ENCODE data around the gene PPEF1. TPM values are rescaled to one million over a fixed set of nuclear protein-coding genes. Genes with fewer than 3 reads are reported as not detected.

Gene PPEF1
- polyA plus RNA-seq, 4 donors: 0.10 to 0.34 TPM; not detected in 2

GRCh38 chrX:18674788-18675735 lies 32.4 kb upstream of the PPEF1 start:
- no peak for FAIRE-seq
- peak; percentile 74 to 86 for DNase-seq
- WGBS, 3 donors: 0 to 31% (median 3%) methylated on average over 29 to 74 of the region's 74 CpGs
- peak overlapping the region; percentile 57 to 77 (median 62) for H3K4me3 ChIP-seq (ENCODE audit: low read depth in 1 of 3, low read length in 3 of 3)
- H3K9me3 ChIP-seq (ENCODE audit: control insufficient read depth in 2 of 2, insufficient read depth in 1 of 2, low read depth in 1 of 2, low read length in 1 of 2): no peaks in the 10 kb centered on the region
- no peaks in the 10 kb centered on the region for H3K27me3 ChIP-seq (ENCODE audit: control insufficient read depth in 3 of 3, insufficient read depth in 3 of 3, low read length in 3 of 3)
- H3K27ac ChIP-seq (ENCODE audit: low read depth in 1 of 3, low read length in 2 of 3): peak overlapping the region; percentile 59 to 95 (median 71)
- no peaks in the 10 kb centered on the region for H3K36me3 ChIP-seq (ENCODE audit: control insufficient read depth in 3 of 3, insufficient read depth in 2 of 3, low read depth in 1 of 3, low read length in 3 of 3)
- H3K4me1 ChIP-seq (ENCODE audit: control insufficient read depth in 3 of 3, insufficient read depth in 2 of 3, low read depth in 1 of 3, low read length in 2 of 3): no peaks in the 10 kb centered on the region

GRCh38 chrX:18676050-18676449 lies 31.4 kb upstream of the PPEF1 start:
- no peak for FAIRE-seq

GRCh38 chrX:18676470-18676869 lies 31.0 kb upstream of the PPEF1 start:
- Histone ChIP-seq H3K36me3 (ENCODE audit: control insufficient read depth in 3 of 3, insufficient read depth in 2 of 3, low read depth in 1 of 3, low read length in 3 of 3) (no peaks in the 10 kb centered on the region), H3K9me3 (ENCODE audit: control insufficient read depth in 2 of 2, insufficient read depth in 1 of 2, low read depth in 1 of 2, low read length in 1 of 2) (no peaks in the 10 kb centered on the region), H3K27me3 (ENCODE audit: control insufficient read depth in 3 of 3, insufficient read depth in 3 of 3, low read length in 3 of 3) (no peaks in the 10 kb centered on the region), H3K4me1 (ENCODE audit: control insufficient read depth in 3 of 3, insufficient read depth in 2 of 3, low read depth in 1 of 3, low read length in 2 of 3) (no peaks in the 10 kb centered on the region), H3K27ac (ENCODE audit: low read depth in 1 of 3, low read length in 2 of 3) (no peak overlapping the region), H3K4me3 (ENCODE audit: low read depth in 1 of 3, low read length in 3 of 3) (no peak overlapping the region)
- DNase-seq (peak; percentile 1 to 15), FAIRE-seq (no peak)
- WGBS, 3 donors: 54 to 66% (median 65%) methylated on average over 11 of the region's 11 CpGs

More at GRCh38 chrX:18676050-18676449, 31.4 kb upstream of the PPEF1 start:
- no peaks in the 10 kb centered on the region for H3K4me1 ChIP-seq (ENCODE audit: control insufficient read depth in 3 of 3, insufficient read depth in 2 of 3, low read depth in 1 of 3, low read length in 2 of 3)
- H3K36me3 ChIP-seq (ENCODE audit: control insufficient read depth in 3 of 3, insufficient read depth in 2 of 3, low read depth in 1 of 3, low read length in 3 of 3): no peaks in the 10 kb centered on the region
- WGBS, 3 donors: 73 to 81% (median 77%) methylated on average over 7 to 10 of the region's 10 CpGs
- H3K9me3 ChIP-seq (ENCODE audit: control insufficient read depth in 2 of 2, insufficient read depth in 1 of 2, low read depth in 1 of 2, low read length in 1 of 2): no peaks in the 10 kb centered on the region
- DNase-seq: peak in 1 of 2 donors; percentile 2
- H3K27ac ChIP-seq (ENCODE audit: low read depth in 1 of 3, low read length in 2 of 3): no peak overlapping the region
- H3K27me3 ChIP-seq (ENCODE audit: control insufficient read depth in 3 of 3, insufficient read depth in 3 of 3, low read length in 3 of 3): no peaks in the 10 kb centered on the region
- H3K4me3 ChIP-seq (ENCODE audit: low read depth in 1 of 3, low read length in 3 of 3): no peak overlapping the region

GRCh38 chrX:18677161-18677869 lies 30.1 kb upstream of the PPEF1 start:
- WGBS, 3 donors: 69 to 80% (median 75%) methylated on average over 17 of the region's 17 CpGs
- no peak for FAIRE-seq
- H3K9me3 ChIP-seq (ENCODE audit: control insufficient read depth in 2 of 2, insufficient read depth in 1 of 2, low read depth in 1 of 2, low read length in 1 of 2): no peaks in the 10 kb centered on the region
- no peaks in the 10 kb centered on the region for H3K36me3 ChIP-seq (ENCODE audit: control insufficient read depth in 3 of 3, insufficient read depth in 2 of 3, low read depth in 1 of 3, low read length in 3 of 3)
- no peak overlapping the region for H3K4me3 ChIP-seq (ENCODE audit: low read depth in 1 of 3, low read length in 3 of 3)
- no peaks in the 10 kb centered on the region for H3K27me3 ChIP-seq (ENCODE audit: control insufficient read depth in 3 of 3, insufficient read depth in 3 of 3, low read length in 3 of 3)
- no peaks in the 10 kb centered on the region for H3K4me1 ChIP-seq (ENCODE audit: control insufficient read depth in 3 of 3, insufficient read depth in 2 of 3, low read depth in 1 of 3, low read length in 2 of 3)
- no peak overlapping the region for H3K27ac ChIP-seq (ENCODE audit: low read depth in 1 of 3, low read length in 2 of 3)
- DNase-seq: no peak

- Histone ChIP-seq H3K4me3 (ENCODE audit: low read depth in 1 of 3, low read length in 3 of 3) (no peak overlapping the region), H3K9me3 (ENCODE audit: control insufficient read depth in 2 of 2, insufficient read depth in 1 of 2, low read depth in 1 of 2, low read length in 1 of 2) (no peaks in the 10 kb centered on the region), H3K4me1 (ENCODE audit: control insufficient read depth in 3 of 3, insufficient read depth in 2 of 3, low read depth in 1 of 3, low read length in 2 of 3) (no peaks in the 10 kb centered on the region), H3K27ac (ENCODE audit: low read depth in 1 of 3, low read length in 2 of 3) (no peak overlapping the region), H3K27me3 (ENCODE audit: control insufficient read depth in 3 of 3, insufficient read depth in 3 of 3, low read length in 3 of 3) (no peaks in the 10 kb centered on the region), H3K36me3 (ENCODE audit: control insufficient read depth in 3 of 3, insufficient read depth in 2 of 3, low read depth in 1 of 3, low read length in 3 of 3) (no peaks in the 10 kb centered on the region)
- no peak for FAIRE-seq
- no peak for DNase-seq
- 90 to 93% (median 90%) methylated on average over 6 of the region's 6 CpGs for WGBS, 3 donors
Observed at GRCh38 chrX:18681996-18682395, 25.4 kb upstream of the PPEF1 start.

- Histone ChIP-seq H3K4me1 (ENCODE audit: control insufficient read depth in 3 of 3, insufficient read depth in 2 of 3, low read depth in 1 of 3, low read length in 2 of 3) (no peaks in the 10 kb centered on the region), H3K27me3 (ENCODE audit: control insufficient read depth in 3 of 3, insufficient read depth in 3 of 3, low read length in 3 of 3) (no peaks in the 10 kb centered on the region), H3K36me3 (ENCODE audit: control insufficient read depth in 3 of 3, insufficient read depth in 2 of 3, low read depth in 1 of 3, low read length in 3 of 3) (no peaks in the 10 kb centered on the region), H3K27ac (ENCODE audit: low read depth in 1 of 3, low read length in 2 of 3) (no peak overlapping the region), H3K4me3 (ENCODE audit: low read depth in 1 of 3, low read length in 3 of 3) (no peak overlapping the region), H3K9me3 (ENCODE audit: control insufficient read depth in 2 of 2, insufficient read depth in 1 of 2, low read depth in 1 of 2, low read length in 1 of 2) (no peaks in the 10 kb centered on the region)
- 70 to 86% (median 81%) methylated on average over 6 to 9 of the region's 9 CpGs for WGBS, 3 donors
- DNase-seq (no peak), FAIRE-seq (no peak)
Observed at GRCh38 chrX:18682979-18683387, 24.5 kb upstream of the PPEF1 start.

GRCh38 chrX:18687856-18688495 lies 19.5 kb upstream of the PPEF1 start:
- Histone ChIP-seq H3K36me3 (ENCODE audit: control insufficient read depth in 3 of 3, insufficient read depth in 2 of 3, low read depth in 1 of 3, low read length in 3 of 3) (no peaks in the 10 kb centered on the region), H3K27me3 (ENCODE audit: control insufficient read depth in 3 of 3, insufficient read depth in 3 of 3, low read length in 3 of 3) (no peaks in the 10 kb centered on the region), H3K27ac (ENCODE audit: low read depth in 1 of 3, low read length in 2 of 3) (no peak overlapping the region), H3K9me3 (ENCODE audit: control insufficient read depth in 2 of 2, insufficient read depth in 1 of 2, low read depth in 1 of 2, low read length in 1 of 2) (no peaks in the 10 kb centered on the region), H3K4me1 (ENCODE audit: control insufficient read depth in 3 of 3, insufficient read depth in 2 of 3, low read depth in 1 of 3, low read length in 2 of 3) (no peaks in the 10 kb centered on the region), H3K4me3 (ENCODE audit: low read depth in 1 of 3, low read length in 3 of 3) (no peak overlapping the region)
- WGBS, 3 donors: 79 to 89% (median 88%) methylated on average over 7 of the region's 7 CpGs
- no peak for FAIRE-seq
- no peak for DNase-seq

- H3K4me1 ChIP-seq (ENCODE audit: control insufficient read depth in 3 of 3, insufficient read depth in 2 of 3, low read depth in 1 of 3, low read length in 2 of 3): no peaks in the 10 kb centered on the region
- H3K9me3 ChIP-seq (ENCODE audit: control insufficient read depth in 2 of 2, insufficient read depth in 1 of 2, low read depth in 1 of 2, low read length in 1 of 2): peaks cover 0 to 6% of the 10 kb centered on the region in 2 donors
- FAIRE-seq (no peak), DNase-seq (no peak)
- no peaks in the 10 kb centered on the region for H3K27me3 ChIP-seq (ENCODE audit: control insufficient read depth in 3 of 3, insufficient read depth in 3 of 3, low read length in 3 of 3)
- H3K4me3 ChIP-seq (ENCODE audit: low read depth in 1 of 3, low read length in 3 of 3): no peak overlapping the region
- no peak overlapping the region for H3K27ac ChIP-seq (ENCODE audit: low read depth in 1 of 3, low read length in 2 of 3)
- 23 to 63% (median 38%) methylated on average over 1 of the region's 1 CpG for WGBS, 3 donors
- no peaks in the 10 kb centered on the region for H3K36me3 ChIP-seq (ENCODE audit: control insufficient read depth in 3 of 3, insufficient read depth in 2 of 3, low read depth in 1 of 3, low read length in 3 of 3)
Observed at GRCh38 chrX:18691431-18691830, 16.0 kb upstream of the PPEF1 start.
